ENCODE results near the gene PIP5K1B. TPM values are rescaled to one million over a fixed set of nuclear protein-coding genes. Genes with fewer than 3 reads are reported as not detected.

PIP5K1B gene
- total and polyA plus RNA-seq, 2 donors (not counting 1 experiment from before 2014, with no cell fraction given) = 11.8 to 24.1 TPM

GRCh38 chr9:68970151-68970550 lies 265.1 kb downstream of the PIP5K1B start:
- CTCF ChIA-PET = no interaction called here
- no peaks in the 10 kb centered on the region for H3K9me3 Mint-ChIP-seq (ENCODE audit: insufficient read depth)
- H3K4me1 ChIP-seq (ENCODE audit: control insufficient read depth in 2 of 2, insufficient read depth in 2 of 2, low read length in 2 of 2) = peaks cover 4 to 5% of the 10 kb centered on the region in 2 donors

GRCh38 chr9:68973619-68974018 lies 268.6 kb downstream of the PIP5K1B start:
- ChIA-PET CTCF (interaction anchor here (1.0 to 2.1 kb wide), 2 partner anchors 21 to 26 kb away, joined by 3 to 7 read pairs; no protein-coding TSS in a partner anchor), POLR2A (no interaction called here)
- 97% methylated on average over 3 of the region's 3 CpGs for WGBS (ENCODE audit: insufficient coverage)
- Histone ChIP-seq H4K20me1 (ENCODE audit: control insufficient read depth, insufficient read depth, low read length, poor library complexity, severe bottlenecking) (no peaks in the 10 kb centered on the region), H3K79me2 (ENCODE audit: control insufficient read depth, insufficient read depth, low read length) (no peaks in the 10 kb centered on the region), H3K4me2 (replicated peaks; ENCODE audit: low read depth, low read length, poor library complexity, severe bottlenecking) (no peak overlapping the region), H3K4me3 (ENCODE audit: control extremely low read depth in 1 of 5, extremely low read depth in 1 of 5, insufficient read depth in 1 of 5, low read depth in 2 of 5, low read length in 4 of 5) (no peak overlapping the region), H3K36me3 (replicated peaks in 1 of 2; ENCODE audit: control extremely low read depth in 1 of 2, control insufficient read depth in 1 of 2, extremely low read depth in 1 of 2, insufficient read depth in 2 of 2, low read length in 1 of 2) (no peaks in the 10 kb centered on the region), H3K9ac (ENCODE audit: low read length) (no peak overlapping the region), H3K9me3 (ENCODE audit: control extremely low read depth in 1 of 3, control insufficient read depth in 2 of 3, insufficient read depth in 1 of 3, low read length in 2 of 3) (peaks cover 0 to 4% (median 0%) of the 10 kb centered on the region in 3 donors), H2AFZ (ENCODE audit: insufficient read depth, low read depth, low read length, poor library complexity, severe bottlenecking) (no peak overlapping the region), H3K4me1 (ENCODE audit: control insufficient read depth in 2 of 2, insufficient read depth in 2 of 2, low read length in 2 of 2) (peaks cover 22 to 31% of the 10 kb centered on the region in 2 donors), H3K27ac (ENCODE audit: low read length in 2 of 2) (no peak overlapping the region), H3K27me3 (replicated peaks in 1 of 4; ENCODE audit: control extremely low read depth in 1 of 4, control insufficient read depth in 3 of 4, insufficient read depth in 4 of 4, low read length in 3 of 4) (no peaks in the 10 kb centered on the region)
- no peaks in the 10 kb centered on the region for H3K9me3 Mint-ChIP-seq (ENCODE audit: insufficient read depth)
- no peaks in the 10 kb centered on the region for H3K27me3 Mint-ChIP-seq
- no peak for TF ChIP-seq EZH2 (IDR thresholded peaks at IDR 0.05; ENCODE audit: borderline replicate concordance, insufficient read depth, low read depth, low read length, poor library complexity, severe bottlenecking)
- TF ChIP-seq CTCF (IDR thresholded peaks at IDR 0.05) = no peak
- peaks cover 36% of the 10 kb centered on the region for H3K4me1 Mint-ChIP-seq
- DNase-seq (no peak), ATAC-seq (ENCODE audit: low read depth) (no peak)
- H3K4me3 Mint-ChIP-seq = no peak overlapping the region
- H3K27ac Mint-ChIP-seq = no peak overlapping the region
- intact Hi-C loops (cut with micrococcal nuclease) = no loop called here

More at GRCh38 chr9:68970151-68970550, 265.1 kb downstream of the PIP5K1B start:
- DNase-seq (no peak), ATAC-seq (ENCODE audit: low read depth) (no peak)
- Histone ChIP-seq H3K4me2 (replicated peaks; ENCODE audit: low read depth, low read length, poor library complexity, severe bottlenecking) (no peak overlapping the region), H3K4me3 (ENCODE audit: control extremely low read depth in 1 of 5, extremely low read depth in 1 of 5, insufficient read depth in 1 of 5, low read depth in 2 of 5, low read length in 4 of 5) (no peak overlapping the region), H3K27me3 (replicated peaks in 1 of 4; ENCODE audit: control extremely low read depth in 1 of 4, control insufficient read depth in 3 of 4, insufficient read depth in 4 of 4, low read length in 3 of 4) (no peaks in the 10 kb centered on the region), H2AFZ (ENCODE audit: insufficient read depth, low read depth, low read length, poor library complexity, severe bottlenecking) (no peak overlapping the region), H3K79me2 (ENCODE audit: control insufficient read depth, insufficient read depth, low read length) (no peaks in the 10 kb centered on the region), H4K20me1 (ENCODE audit: control insufficient read depth, insufficient read depth, low read length, poor library complexity, severe bottlenecking) (no peaks in the 10 kb centered on the region), H3K27ac (ENCODE audit: low read length in 2 of 2) (no peak overlapping the region), H3K9me3 (ENCODE audit: control extremely low read depth in 1 of 3, control insufficient read depth in 2 of 3, insufficient read depth in 1 of 3, low read length in 2 of 3) (no peaks in the 10 kb centered on the region), H3K36me3 (replicated peaks in 1 of 2; ENCODE audit: control extremely low read depth in 1 of 2, control insufficient read depth in 1 of 2, extremely low read depth in 1 of 2, insufficient read depth in 2 of 2, low read length in 1 of 2) (no peaks in the 10 kb centered on the region), H3K9ac (ENCODE audit: low read length) (no peak overlapping the region)
- POLR2A ChIA-PET = no interaction called here
- Mint-ChIP-seq H3K4me3 (no peak overlapping the region), H3K27ac (no peak overlapping the region), H3K27me3 (no peaks in the 10 kb centered on the region), H3K4me1 (peaks cover 11% of the 10 kb centered on the region)
- intact Hi-C loops (cut with micrococcal nuclease) = no loop called here
- no CpG with 5 or more reads among the region's 2 CpGs for WGBS (ENCODE audit: insufficient coverage)
- TF ChIP-seq CTCF (IDR thresholded peaks at IDR 0.05) = no peak
- no peak for TF ChIP-seq EZH2 (IDR thresholded peaks at IDR 0.05; ENCODE audit: borderline replicate concordance, insufficient read depth, low read depth, low read length, poor library complexity, severe bottlenecking)

Measured in B cell (primary cell).